Measurements from ENCODE around the gene NF1.
"Not testable (repeated sequence)": the region's sequence is repeated elsewhere in the genome, so short reads cannot be mapped to it uniquely, and the experiment has no call there.

The NF1 gene

GRCh38 chr17:31321481-31321880 lies 226.7 kb downstream of the NF1 start, which contains the start of gene EVI2A:
Gene EVI2A (minus strand): TSS chr17:31321622. CDS start chr17:31319013, 2,609 bp downstream.
- DNase-seq = peak; percentile 91
- CTCF ChIA-PET = interaction anchor here (1.0 to 4.1 kb wide), 2 partner anchors 9 to 12 kb away, joined by 4 to 23 read pairs; no protein-coding TSS in a partner anchor
- no peaks in the 10 kb centered on the region for H3K9me3 Mint-ChIP-seq
- H3K4me1 Mint-ChIP-seq = peaks cover 30% of the 10 kb centered on the region
- H3K27me3 Mint-ChIP-seq = no peaks in the 10 kb centered on the region
- peak within 1 kb of the TSS; percentile 78 for H3K4me3 Mint-ChIP-seq
- peaks cover 26% of the 10 kb centered on the region for H3K36me3 Mint-ChIP-seq
- H3K27ac Mint-ChIP-seq = peak within 1 kb of the TSS; percentile 94

GRCh38 chr17:31321966-31322365 lies 227.2 kb downstream of the NF1 start:
- no peaks in the 10 kb centered on the region for H3K9me3 Mint-ChIP-seq
- peak; percentile 64 for DNase-seq
- H3K4me3 Mint-ChIP-seq = peak overlapping the region; percentile 78
- peaks cover 26% of the 10 kb centered on the region for H3K4me1 Mint-ChIP-seq
- no peaks in the 10 kb centered on the region for H3K27me3 Mint-ChIP-seq
- H3K36me3 Mint-ChIP-seq = peaks cover 23% of the 10 kb centered on the region
- CTCF ChIA-PET = interaction anchor here (1.0 to 4.1 kb wide), 2 partner anchors 9 to 13 kb away, joined by 4 to 23 read pairs; no protein-coding TSS in a partner anchor
- peak overlapping the region; percentile 94 for H3K27ac Mint-ChIP-seq

DNA sequence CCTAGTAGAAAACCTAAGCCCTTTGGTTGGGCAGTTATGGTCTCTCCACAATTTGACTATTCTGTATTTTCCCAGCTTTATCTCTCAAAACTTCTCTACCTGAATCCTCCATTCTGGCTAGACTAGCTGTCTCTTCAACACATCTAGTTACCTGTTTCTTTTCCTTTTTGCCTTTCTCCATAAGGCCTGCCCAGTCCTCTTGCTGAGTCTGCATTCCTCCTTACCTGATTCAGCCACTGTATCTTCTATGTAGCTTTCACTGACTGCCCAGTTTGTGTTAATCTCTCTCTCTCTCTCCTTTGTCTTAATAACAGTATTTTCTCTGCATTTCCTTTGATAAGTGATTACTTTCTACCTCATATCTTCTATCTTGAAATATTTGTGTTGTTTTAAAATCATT lies 228.8 kb downstream of the NF1 start:
- CTCF ChIA-PET = no interaction called here
- H3K27ac Mint-ChIP-seq = peak overlapping the region; percentile 39
- H3K36me3 Mint-ChIP-seq = peaks cover 19% of the 10 kb centered on the region

DNA sequence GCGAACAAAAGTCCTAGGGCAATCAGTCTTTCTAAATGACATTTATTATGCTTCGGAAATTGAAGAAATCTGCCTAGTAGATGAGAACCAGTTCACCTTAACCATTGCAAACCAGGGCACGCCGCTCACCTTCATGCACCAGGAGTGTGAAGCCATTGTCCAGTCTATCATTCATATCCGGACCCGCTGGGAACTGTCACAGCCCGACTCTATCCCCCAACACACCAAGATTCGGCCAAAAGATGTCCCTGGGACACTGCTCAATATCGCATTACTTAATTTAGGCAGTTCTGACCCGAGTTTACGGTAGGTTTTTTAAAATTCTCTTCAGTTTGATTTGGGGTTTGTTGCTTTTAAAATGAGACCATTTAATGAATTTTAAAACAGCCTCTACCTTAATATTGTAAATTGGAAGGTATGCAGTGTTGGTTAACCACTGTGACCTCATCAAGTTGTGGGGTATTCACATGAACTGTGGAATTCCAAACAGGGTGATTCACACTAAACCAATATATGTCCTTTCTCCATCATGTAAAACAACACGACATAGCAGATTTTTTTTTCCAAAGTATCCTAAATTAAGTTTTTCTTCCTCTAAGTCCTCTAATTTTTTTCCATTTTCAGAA lies 232.9 kb downstream of the NF1 start:
- DNase-seq = no peak
- CTCF ChIA-PET = no interaction called here

More for the DNA sequence above, 228.8 kb downstream of the NF1 start:
- no peak for DNase-seq
- Mint-ChIP-seq H3K9me3 (no peaks in the 10 kb centered on the region), H3K27me3 (no peaks in the 10 kb centered on the region), H3K4me3 (no peak overlapping the region), H3K4me1 (peaks cover 18% of the 10 kb centered on the region)

DNA sequence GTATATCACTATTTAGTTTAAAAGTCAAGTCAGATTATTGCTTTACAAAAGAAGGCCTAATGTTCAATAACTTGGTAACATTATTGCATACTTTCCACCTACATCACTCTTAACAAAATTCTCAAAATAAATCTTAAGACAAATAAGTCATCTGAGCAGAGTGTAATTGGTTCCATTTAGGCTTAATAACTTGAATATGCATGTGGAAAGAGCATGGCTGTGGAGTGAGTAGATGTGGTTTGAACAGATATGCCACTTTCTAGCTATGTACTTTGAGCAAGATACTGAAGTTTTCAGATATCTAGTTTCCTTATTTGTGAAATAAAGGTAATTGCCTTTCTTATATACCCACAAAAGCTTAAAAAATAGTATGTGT lies 233.4 kb downstream of the NF1 start:
- peaks cover 7% of the 10 kb centered on the region for H3K4me1 Mint-ChIP-seq
- H3K27me3 Mint-ChIP-seq = no peaks in the 10 kb centered on the region
- peaks cover 5% of the 10 kb centered on the region for H3K36me3 Mint-ChIP-seq
- H3K27ac Mint-ChIP-seq = no peak overlapping the region
- H3K9me3 Mint-ChIP-seq = no peaks in the 10 kb centered on the region
- CTCF ChIA-PET = no interaction called here
- H3K4me3 Mint-ChIP-seq = no peak overlapping the region
- DNase-seq = no peak

More for the DNA sequence above, 232.9 kb downstream of the NF1 start:
- H3K4me1 Mint-ChIP-seq = peaks cover 10% of the 10 kb centered on the region
- no peak overlapping the region for H3K4me3 Mint-ChIP-seq
- no peak overlapping the region for H3K27ac Mint-ChIP-seq
- no peaks in the 10 kb centered on the region for H3K27me3 Mint-ChIP-seq
- no peaks in the 10 kb centered on the region for H3K9me3 Mint-ChIP-seq
- peaks cover 5% of the 10 kb centered on the region for H3K36me3 Mint-ChIP-seq

GRCh38 chr17:31329221-31329620 lies 234.4 kb downstream of the NF1 start:
- no peak for DNase-seq
- CTCF ChIA-PET = no interaction called here
- no peaks in the 10 kb centered on the region for H3K9me3 Mint-ChIP-seq
- no peak overlapping the region for H3K27ac Mint-ChIP-seq
- no peaks in the 10 kb centered on the region for H3K27me3 Mint-ChIP-seq
- H3K4me1 Mint-ChIP-seq = peaks cover 2% of the 10 kb centered on the region
- no peak overlapping the region for H3K4me3 Mint-ChIP-seq
- H3K36me3 Mint-ChIP-seq = peaks cover 5% of the 10 kb centered on the region

- CTCF ChIA-PET = interaction anchor here (1.5 to 1.6 kb wide), 2 partner anchors 49 to 124 kb away, joined by 3 to 7 read pairs; no protein-coding TSS in a partner anchor
Measured at GRCh38 chr17:31339906-31340661, 245.3 kb downstream of the NF1 start.

GRCh38 chr17:31345191-31345747 lies 250.5 kb downstream of the NF1 start:
- H3K4me3 Mint-ChIP-seq, H3K36me3 Mint-ChIP-seq, H3K27me3 Mint-ChIP-seq, DNase-seq, H3K4me1 Mint-ChIP-seq, CTCF ChIA-PET, H3K9me3 Mint-ChIP-seq, H3K27ac Mint-ChIP-seq: not testable (repeated sequence)

More at GRCh38 chr17:31339906-31340661, 245.3 kb downstream of the NF1 start:
- Mint-ChIP-seq H3K4me1 (no peaks in the 10 kb centered on the region), H3K9me3 (no peaks in the 10 kb centered on the region), H3K4me3 (no peak overlapping the region), H3K27ac (no peak overlapping the region), H3K27me3 (no peaks in the 10 kb centered on the region), H3K36me3 (peaks cover 8% of the 10 kb centered on the region)
- no peak for DNase-seq

DNA sequence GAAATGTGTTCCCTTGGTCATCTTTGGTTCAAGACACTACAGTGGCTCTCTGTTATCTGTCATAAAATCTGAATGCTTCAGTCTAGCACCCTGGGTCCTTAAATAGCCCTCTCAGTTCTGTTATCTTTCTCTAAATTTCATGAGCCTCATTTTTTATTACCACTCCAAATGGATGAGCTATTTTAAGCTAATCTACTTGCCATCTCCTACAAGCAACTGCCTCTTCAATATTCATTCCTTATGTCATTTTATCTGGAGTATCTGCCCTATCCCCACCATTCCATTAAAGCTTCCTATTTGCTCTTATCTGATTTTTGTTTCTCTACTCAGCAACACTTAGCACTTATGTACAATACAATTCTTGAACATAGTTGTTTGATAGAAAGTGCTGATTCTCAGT lies 254.7 kb downstream of the NF1 start:
- CTCF ChIA-PET = no interaction called here
- H3K4me1 Mint-ChIP-seq = no peaks in the 10 kb centered on the region

DNA sequence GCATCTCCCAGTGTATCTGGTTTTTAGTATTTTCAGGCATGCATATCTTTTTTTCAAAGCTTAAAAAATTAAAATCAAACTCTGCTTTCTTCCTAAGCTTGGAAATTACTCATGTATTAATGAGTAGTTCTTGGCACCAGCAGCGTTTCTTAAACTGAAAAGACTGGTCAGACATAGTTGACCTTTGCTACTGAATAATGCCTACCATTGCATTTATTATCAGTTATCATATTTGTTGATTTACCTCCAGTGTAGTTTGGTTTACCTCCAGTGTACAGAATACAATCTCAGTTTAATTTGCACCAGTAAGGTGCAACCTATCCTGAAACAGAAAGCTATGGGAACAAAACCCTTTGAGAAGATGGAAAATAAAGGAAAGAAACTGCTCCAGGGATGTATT lies 261.2 kb downstream of the NF1 start:
- peaks cover 11% of the 10 kb centered on the region for H3K36me3 Mint-ChIP-seq
- no peaks in the 10 kb centered on the region for H3K27me3 Mint-ChIP-seq
- CTCF ChIA-PET = interaction anchor here (1.1 kb wide), 1 partner anchor 17 kb away, joined by 3 read pairs; no protein-coding TSS in a partner anchor
- H3K4me1 Mint-ChIP-seq = no peaks in the 10 kb centered on the region
- no peaks in the 10 kb centered on the region for H3K9me3 Mint-ChIP-seq
- H3K27ac Mint-ChIP-seq = no peak overlapping the region
- H3K4me3 Mint-ChIP-seq = no peak overlapping the region
- DNase-seq = no peak

More for the DNA sequence above, 254.7 kb downstream of the NF1 start:
- DNase-seq = no peak
- Mint-ChIP-seq H3K4me3 (no peak overlapping the region), H3K9me3 (no peaks in the 10 kb centered on the region), H3K27me3 (no peaks in the 10 kb centered on the region), H3K36me3 (peaks cover 9% of the 10 kb centered on the region), H3K27ac (no peak overlapping the region)

GRCh38 chr17:31357091-31357490 lies 262.3 kb downstream of the NF1 start:
- DNase-seq = no peak
- Mint-ChIP-seq H3K27ac (no peak overlapping the region), H3K36me3 (peaks cover 13% of the 10 kb centered on the region), H3K9me3 (no peaks in the 10 kb centered on the region), H3K4me1 (no peaks in the 10 kb centered on the region), H3K4me3 (no peak overlapping the region), H3K27me3 (no peaks in the 10 kb centered on the region)
- CTCF ChIA-PET = no interaction called here

DNA sequence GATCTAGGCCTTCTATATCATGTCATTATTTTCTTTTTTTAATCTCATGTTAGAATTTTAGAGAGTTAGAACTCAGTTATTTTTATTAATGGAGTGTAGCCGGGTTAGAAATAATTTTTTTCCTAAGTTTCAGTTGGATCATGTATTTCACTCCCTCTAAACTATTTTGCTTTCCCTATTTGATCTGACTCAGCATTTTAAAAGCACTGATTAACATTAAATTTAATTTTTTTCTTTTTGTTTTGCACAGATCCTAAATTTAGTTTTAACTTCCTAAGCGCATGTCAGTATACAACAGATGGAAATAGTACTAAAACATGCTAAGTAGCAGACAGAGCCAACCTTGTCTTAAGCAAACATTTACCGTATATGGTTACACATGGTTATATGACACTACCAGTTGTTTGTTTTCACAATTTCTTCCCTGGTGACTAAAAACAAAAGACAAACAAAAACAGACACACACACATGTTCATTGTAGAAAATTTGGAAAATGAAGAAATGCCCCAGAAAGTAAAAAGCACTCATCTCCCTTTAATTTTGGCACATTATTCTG lies 263.1 kb downstream of the NF1 start:
- DNase-seq = no peak
- H3K27ac Mint-ChIP-seq = no peak overlapping the region
- no peaks in the 10 kb centered on the region for H3K9me3 Mint-ChIP-seq
- CTCF ChIA-PET = no interaction called here
- peaks cover 13% of the 10 kb centered on the region for H3K36me3 Mint-ChIP-seq
- H3K27me3 Mint-ChIP-seq = no peaks in the 10 kb centered on the region
- H3K4me3 Mint-ChIP-seq = no peak overlapping the region
- H3K4me1 Mint-ChIP-seq = no peaks in the 10 kb centered on the region

- Mint-ChIP-seq H3K9me3 (no peaks in the 10 kb centered on the region), H3K27me3 (no peaks in the 10 kb centered on the region), H3K27ac (no peak overlapping the region), H3K36me3 (peaks cover 4% of the 10 kb centered on the region), H3K4me1 (no peaks in the 10 kb centered on the region), H3K4me3 (no peak overlapping the region)
- DNase-seq = no peak
- CTCF ChIA-PET = interaction anchor here (0.6 kb wide), 1 partner anchor 147 kb away, joined by 3 read pairs; no protein-coding TSS in a partner anchor
Measured at GRCh38 chr17:31364012-31364411, 269.2 kb downstream of the NF1 start.

DNA sequence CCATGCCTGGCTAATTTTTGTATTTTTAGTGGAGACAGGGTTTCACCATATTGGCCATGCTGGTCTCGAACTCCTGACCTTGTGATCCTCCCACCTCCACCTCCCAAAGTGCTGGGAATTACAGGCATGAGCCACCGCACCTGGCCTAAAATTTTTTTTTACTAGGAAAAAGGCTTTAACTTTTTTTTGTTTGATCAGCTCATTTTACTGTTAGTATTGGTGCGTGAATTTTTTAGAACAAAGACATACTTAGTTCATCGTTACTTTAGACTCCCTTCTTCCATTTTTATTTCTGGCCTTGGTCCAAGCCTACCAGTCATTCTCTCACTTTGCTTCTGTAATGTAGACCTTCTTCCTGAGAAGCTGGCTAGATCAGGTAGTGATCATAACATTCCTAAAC lies 271.3 kb downstream of the NF1 start:
- H3K36me3 Mint-ChIP-seq = peaks cover 3% of the 10 kb centered on the region
- H3K27me3 Mint-ChIP-seq = no peaks in the 10 kb centered on the region
- H3K9me3 Mint-ChIP-seq = no peaks in the 10 kb centered on the region
- CTCF ChIA-PET = no interaction called here
- DNase-seq = no peak
- H3K4me1 Mint-ChIP-seq = peaks cover 1% of the 10 kb centered on the region
- H3K27ac Mint-ChIP-seq = no peak overlapping the region
- no peak overlapping the region for H3K4me3 Mint-ChIP-seq
